HUES6 (cell line): Measurements from ENCODE around the gene ONECUT1.
"Not testable (repeated sequence)": the region's sequence is repeated elsewhere in the genome, so short reads cannot be mapped to it uniquely, and the experiment has no call there.

Experiments used
- H3K27ac ChIP-seq: 2 replicates; pipeline ENCODE4 v1.7.0; 2013; ENCODE audit warnings: low read depth, mild to moderate bottlenecking, low read length, inconsistent platforms
- H3K27me3 ChIP-seq: 2 replicates; pipeline ENCODE4 v1.6.1; 2013; ENCODE audit warnings: low read length; ENCODE audit not compliant: control insufficient read depth, insufficient read depth
- H3K36me3 ChIP-seq: 2 replicates; pipeline ENCODE4 v1.6.1; 2013; ENCODE audit warnings: low read length; ENCODE audit not compliant: control insufficient read depth, insufficient read depth
- H3K4me1 ChIP-seq: 2 replicates; pipeline ENCODE4 v1.6.1; 2013; ENCODE audit warnings: low read length; ENCODE audit not compliant: control insufficient read depth, insufficient read depth
- H3K4me3 ChIP-seq: 2 replicates; pipeline ENCODE4 v1.5.1; 2013; ENCODE audit warnings: low read depth, low read length
- H3K9ac ChIP-seq: one replicate; pipeline ENCODE4 v1.6.1; 2013; ENCODE audit warnings: mild to moderate bottlenecking, low read length
- H3K9me3 ChIP-seq: 2 replicates; pipeline ENCODE4 v1.6.1; 2013; ENCODE audit warnings: low read depth, low read length; ENCODE audit not compliant: control insufficient read depth, insufficient read depth

Gene ONECUT1

GRCh38 chr15:52790169-52790708 lies at the start of gene ONECUT1:
ONECUT1 (minus strand) TSS chr15:52790336; CDS start chr15:52789884, 452 bp downstream.
- H3K27me3 ChIP-seq = peaks cover 99% of the 10 kb centered on the region
- peak within 1 kb of the TSS; percentile 38 for H3K9ac ChIP-seq
- H3K27ac ChIP-seq = no peak within 1 kb of the TSS
- no peaks in the 10 kb centered on the region for H3K36me3 ChIP-seq
- H3K9me3 ChIP-seq = no peaks in the 10 kb centered on the region
- peaks cover 71% of the 10 kb centered on the region for H3K4me1 ChIP-seq
- peak within 1 kb of the TSS; percentile 67 for H3K4me3 ChIP-seq

- Histone ChIP-seq H3K4me3 (no peak overlapping the region), H3K4me1 (no peaks in the 10 kb centered on the region), H3K9me3 (no peaks in the 10 kb centered on the region; the same call in 1 of the 2 replicates), H3K27me3 (no peaks in the 10 kb centered on the region), H3K9ac (no peak overlapping the region), H3K27ac (no peak overlapping the region), H3K36me3 (no peaks in the 10 kb centered on the region)
These were observed 44.2 kb upstream of the ONECUT1 start for GRCh38 chr15:52834379-52834778.

GRCh38 chr15:52824169-52824942 lies 34.2 kb upstream of the ONECUT1 start:
- not testable (repeated sequence) for H3K9ac ChIP-seq, H3K27me3 ChIP-seq, H3K4me3 ChIP-seq, H3K36me3 ChIP-seq, H3K4me1 ChIP-seq, H3K27ac ChIP-seq
- peaks cover 14% of the 10 kb centered on the region for H3K9me3 ChIP-seq

GRCh38 chr15:52822475-52822874 lies 32.3 kb upstream of the ONECUT1 start:
- Histone ChIP-seq H3K9ac (no peak overlapping the region), H3K4me1 (no peaks in the 10 kb centered on the region), H3K9me3 (peaks cover 14% of the 10 kb centered on the region), H3K27ac (no peak overlapping the region), H3K27me3 (no peaks in the 10 kb centered on the region; the same call in 1 of the 2 replicates), H3K36me3 (no peaks in the 10 kb centered on the region), H3K4me3 (no peak overlapping the region)

- no peak overlapping the region for H3K9ac ChIP-seq
- no peaks in the 10 kb centered on the region; the same call in 1 of the 2 replicates for H3K27me3 ChIP-seq
- H3K9me3 ChIP-seq = peaks cover 10% of the 10 kb centered on the region
- H3K4me3 ChIP-seq = no peak overlapping the region
- H3K36me3 ChIP-seq = no peaks in the 10 kb centered on the region
- no peaks in the 10 kb centered on the region for H3K4me1 ChIP-seq
- no peak overlapping the region for H3K27ac ChIP-seq
These were observed 29.1 kb upstream of the ONECUT1 start for GRCh38 chr15:52819253-52819652.

GRCh38 chr15:52815899-52816298 lies 25.8 kb upstream of the ONECUT1 start:
- H3K4me1 ChIP-seq, H3K27ac ChIP-seq, H3K9ac ChIP-seq, H3K4me3 ChIP-seq, H3K9me3 ChIP-seq, H3K36me3 ChIP-seq, H3K27me3 ChIP-seq: not testable (repeated sequence)

- H3K4me1 ChIP-seq = peaks cover 13% of the 10 kb centered on the region
- no peak overlapping the region for H3K9ac ChIP-seq
- H3K9me3 ChIP-seq = no peaks in the 10 kb centered on the region
- no peaks in the 10 kb centered on the region for H3K36me3 ChIP-seq
- no peak overlapping the region for H3K27ac ChIP-seq
- H3K27me3 ChIP-seq = peaks cover 57% of the 10 kb centered on the region
- no peak overlapping the region for H3K4me3 ChIP-seq
These were observed 18.9 kb upstream of the ONECUT1 start for GRCh38 chr15:52808996-52809395.

GRCh38 chr15:52808441-52808840 lies 18.3 kb upstream of the ONECUT1 start:
- Histone ChIP-seq H3K27ac (no peak overlapping the region), H3K27me3 (peaks cover 62% of the 10 kb centered on the region), H3K9me3 (no peaks in the 10 kb centered on the region), H3K4me1 (peaks cover 16% of the 10 kb centered on the region), H3K4me3 (no peak overlapping the region), H3K9ac (no peak overlapping the region), H3K36me3 (no peaks in the 10 kb centered on the region)

- Histone ChIP-seq H3K36me3 (no peaks in the 10 kb centered on the region), H3K9ac (no peak overlapping the region), H3K4me1 (peaks cover 27% of the 10 kb centered on the region), H3K4me3 (peak overlapping the region; percentile 64; the same call in 1 of the 2 replicates), H3K9me3 (no peaks in the 10 kb centered on the region), H3K27me3 (peaks cover 80% of the 10 kb centered on the region), H3K27ac (no peak overlapping the region)
These were observed 16.1 kb upstream of the ONECUT1 start for GRCh38 chr15:52806284-52806655.

- H3K27me3 ChIP-seq = peaks cover 81% of the 10 kb centered on the region
These were observed 15.5 kb upstream of the ONECUT1 start for GRCh38 chr15:52805351-52806283.

More at GRCh38 chr15:52805351-52806283, 15.5 kb upstream of the ONECUT1 start:
- peak overlapping the region; percentile 64 for H3K4me3 ChIP-seq
- no peaks in the 10 kb centered on the region for H3K9me3 ChIP-seq
- H3K27ac ChIP-seq = peak overlapping the region; percentile 55; the same call in 1 of the 2 replicates
- H3K9ac ChIP-seq = peak overlapping the region; percentile 63
- H3K36me3 ChIP-seq = no peaks in the 10 kb centered on the region
- H3K4me1 ChIP-seq = peaks cover 27% of the 10 kb centered on the region
